Activated CD8-positive, alpha-beta T cell treated with anti-CD3 and anti-CD28 coated beads, Interleukin-2, amount 10 ng/mL, durations not matched to agents 7 days and 5 days (primary cell): ENCODE measurements around the gene ZNG1E. TPM values are rescaled to one million over a fixed set of nuclear protein-coding genes. Genes with fewer than 3 reads are reported as not detected.
A peak's percentile ranks its signal among the peaks of the same experiment; 100 is the strongest.
"Not testable (repeated sequence)": the region's sequence is repeated elsewhere in the genome, so short reads cannot be mapped to it uniquely, and the experiment has no call there.

ENCODE experiments used
- ATAC-seq: fragments of 150-1000 bp; cut with Tn5 transposase; one replicate; pipeline ENCODE4 v1.10.0; 2021; ENCODE audit warnings: moderate library complexity
- CTCF ChIA-PET: fragments of 350-600 bp; sonication (Branson Sonifier 250); formaldehyde crosslinking; loops from one replicate; lab custom pipeline; 2021; ENCODE audit warnings: antibody characterized with exemption; lab: Charles Lee
- POLR2A ChIA-PET: fragments of 350-600 bp; sonication (Branson Sonifier 250); formaldehyde crosslinking; loops from one replicate; lab custom pipeline; 2021; ENCODE audit warnings: antibody characterized with exemption; lab: Charles Lee
- DNase-seq: peaks from one replicate; pipeline ENCODE4 v3.0.0-alpha.2; 2020
- H3K27ac Mint-ChIP-seq: one replicate; pipeline ENCODE4 v1.8.0; 2021; ENCODE audit warnings: mild to moderate bottlenecking, mixed read lengths
- H3K27me3 Mint-ChIP-seq: one replicate; pipeline ENCODE4 v1.8.0; 2021; ENCODE audit warnings: low read depth, mixed read lengths
- H3K36me3 Mint-ChIP-seq: one replicate; pipeline ENCODE4 v1.8.0; 2021; ENCODE audit warnings: low read depth, mixed read lengths
- H3K4me1 Mint-ChIP-seq: one replicate; pipeline ENCODE4 v1.8.0; 2021; ENCODE audit warnings: low read depth, mixed read lengths
- H3K4me3 Mint-ChIP-seq: one replicate; pipeline ENCODE4 v1.8.0; 2021; ENCODE audit warnings: mild to moderate bottlenecking, mixed read lengths
- H3K9me3 Mint-ChIP-seq: one replicate; pipeline ENCODE4 v1.8.0; 2022; ENCODE audit warnings: mixed read lengths; ENCODE audit not compliant: insufficient read depth
- total RNA-seq, 2 experiments: library from RNA; stranded (reverse); gene quantifications; one replicate each; pipeline ENCODE4 v1.2.3, GENCODE V29; 2021

Gene ZNG1E
- total RNA-seq: 10 to 100 TPM; 39.4 to 44.5 TPM

DNA sequence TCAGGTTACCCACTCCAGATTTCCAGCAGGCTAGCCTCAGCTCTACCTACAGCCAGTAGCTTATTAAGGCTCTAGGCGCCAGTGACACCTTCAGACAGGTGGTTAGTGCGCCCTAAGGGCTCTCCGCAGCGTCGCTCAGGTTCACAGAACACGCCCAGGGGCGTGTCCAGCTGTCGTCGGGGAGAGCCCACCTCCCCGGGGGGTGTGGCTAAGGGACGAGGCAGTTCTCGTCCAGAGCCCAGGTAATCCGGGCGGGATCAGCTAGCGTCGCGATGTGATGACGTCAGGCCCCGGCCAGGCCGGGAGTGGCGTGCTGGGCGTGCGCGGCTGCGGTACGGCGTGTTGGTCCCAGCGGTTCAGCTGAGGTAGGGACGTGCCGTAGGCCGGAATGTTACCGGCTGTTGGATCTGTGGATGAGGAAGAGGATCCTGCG, at the start of gene ZNG1E:
Gene ZNG1E, plus strand, starts transcription at position 340 of the 433 bp plus-strand sequence. Its CDS starts 49 bp downstream, at position 389.
- POLR2A ChIA-PET, H3K4me1 Mint-ChIP-seq, H3K9me3 Mint-ChIP-seq, H3K36me3 Mint-ChIP-seq, H3K27me3 Mint-ChIP-seq, ATAC-seq, CTCF ChIA-PET: not testable (repeated sequence)
- DNase-seq: peak; percentile 64
- Mint-ChIP-seq H3K4me3 (peak within 1 kb of the TSS; percentile 64), H3K27ac (peak within 1 kb of the TSS; percentile 78)

- H3K27me3 Mint-ChIP-seq: not testable (repeated sequence)
These were observed 2.1 kb upstream of the ZNG1E start for GRCh38 chr9:65673579-65673978.

DNA sequence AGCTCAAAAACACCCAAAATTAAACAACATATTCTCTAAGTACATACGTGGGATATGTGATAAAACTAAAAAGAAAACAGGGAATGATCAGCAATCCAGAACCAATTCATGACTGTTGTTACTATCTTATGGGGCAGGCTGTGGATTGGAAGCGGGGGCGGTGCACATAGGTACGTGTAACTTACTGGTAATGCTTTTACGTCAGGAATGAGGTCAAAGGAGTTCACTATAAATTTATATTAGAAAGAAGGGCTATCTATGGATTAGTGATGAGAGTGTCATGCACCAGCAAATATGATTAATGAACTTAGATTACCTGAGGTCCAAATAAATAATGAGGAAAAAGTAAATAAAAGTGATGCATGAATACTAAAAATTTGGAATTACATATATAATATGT, 710 bp upstream of the ZNG1E start:
- H3K27me3 Mint-ChIP-seq, H3K9me3 Mint-ChIP-seq, DNase-seq, CTCF ChIA-PET, H3K27ac Mint-ChIP-seq, H3K4me1 Mint-ChIP-seq, H3K36me3 Mint-ChIP-seq, POLR2A ChIA-PET, ATAC-seq: not testable (repeated sequence)
- peak overlapping the region; percentile 12 for H3K4me3 Mint-ChIP-seq

More at GRCh38 chr9:65673579-65673978, 2.1 kb upstream of the ZNG1E start:
- POLR2A ChIA-PET, H3K36me3 Mint-ChIP-seq, H3K27ac Mint-ChIP-seq, CTCF ChIA-PET, H3K4me3 Mint-ChIP-seq, H3K9me3 Mint-ChIP-seq, DNase-seq, H3K4me1 Mint-ChIP-seq, ATAC-seq: not testable (repeated sequence)

DNA sequence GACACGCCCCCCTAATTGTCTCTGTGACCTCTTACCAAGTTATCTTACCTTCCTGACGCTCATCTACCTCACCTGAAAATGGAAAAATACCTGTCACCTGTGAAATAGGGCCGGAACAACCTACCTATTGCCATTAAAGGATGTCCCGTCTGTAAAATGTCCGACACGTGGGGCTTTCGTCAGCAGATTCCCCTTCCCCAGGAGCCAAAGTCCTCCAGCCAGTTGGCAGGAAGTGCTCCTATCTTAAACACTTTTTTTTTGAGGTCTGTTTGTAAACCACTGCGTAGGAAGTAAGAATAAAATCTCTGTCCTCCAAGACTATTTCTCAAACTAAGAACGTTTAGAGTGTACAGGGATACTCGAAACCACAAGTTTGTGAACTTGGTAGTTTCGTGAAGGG, 661 bp downstream of the ZNG1E start:
- POLR2A ChIA-PET, DNase-seq, H3K4me1 Mint-ChIP-seq, ATAC-seq, H3K36me3 Mint-ChIP-seq, H3K9me3 Mint-ChIP-seq, CTCF ChIA-PET, H3K27me3 Mint-ChIP-seq: not testable (repeated sequence)
- Mint-ChIP-seq H3K4me3 (peak overlapping the region; percentile 64), H3K27ac (peak overlapping the region; percentile 78)

DNA sequence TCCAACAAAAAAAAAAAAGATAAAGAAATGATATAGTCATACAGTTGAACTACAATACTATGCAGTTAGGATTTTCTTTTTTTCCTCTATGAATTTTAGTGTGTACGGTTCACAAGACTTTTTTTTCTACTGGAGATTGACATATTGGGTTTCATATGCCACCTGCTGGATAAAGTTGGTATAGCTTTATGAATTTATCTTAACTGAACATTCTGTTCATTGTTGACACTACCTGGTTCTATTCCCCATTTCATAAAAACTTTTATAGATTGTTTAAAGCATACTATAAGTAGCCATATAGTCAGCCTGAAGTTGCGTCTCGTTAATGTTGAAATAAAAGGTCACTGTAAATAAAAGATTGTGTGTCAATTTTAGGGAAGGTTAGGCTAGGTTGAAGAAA, 2.8 kb downstream of the ZNG1E start:
- POLR2A ChIA-PET, H3K36me3 Mint-ChIP-seq, H3K9me3 Mint-ChIP-seq, H3K27me3 Mint-ChIP-seq, H3K4me3 Mint-ChIP-seq, DNase-seq, ATAC-seq, H3K27ac Mint-ChIP-seq, H3K4me1 Mint-ChIP-seq, CTCF ChIA-PET: not testable (repeated sequence)

DNA sequence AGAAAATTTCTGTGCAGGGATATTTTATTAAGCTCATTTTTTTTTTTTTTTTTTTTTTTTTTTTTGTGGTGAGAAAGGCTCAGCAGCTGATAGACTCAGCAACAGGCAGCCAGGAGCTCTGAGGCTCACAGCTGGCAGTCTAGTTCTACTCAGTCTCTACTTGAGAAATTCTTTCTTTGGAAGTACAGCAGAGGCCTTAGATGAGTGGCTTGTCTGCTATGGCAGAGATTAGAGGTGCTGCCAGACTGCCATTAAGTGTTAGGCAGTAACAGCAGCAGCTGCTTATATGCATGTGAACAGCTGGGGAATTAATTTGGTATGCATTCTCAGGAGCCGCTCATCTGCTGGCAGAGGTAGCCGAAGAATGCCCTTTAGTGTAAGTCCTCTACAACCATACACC, 27.8 kb downstream of the ZNG1E start:
- H3K4me1 Mint-ChIP-seq, POLR2A ChIA-PET, H3K4me3 Mint-ChIP-seq, ATAC-seq, H3K27me3 Mint-ChIP-seq, DNase-seq, CTCF ChIA-PET, H3K27ac Mint-ChIP-seq, H3K36me3 Mint-ChIP-seq, H3K9me3 Mint-ChIP-seq: not testable (repeated sequence)

DNA sequence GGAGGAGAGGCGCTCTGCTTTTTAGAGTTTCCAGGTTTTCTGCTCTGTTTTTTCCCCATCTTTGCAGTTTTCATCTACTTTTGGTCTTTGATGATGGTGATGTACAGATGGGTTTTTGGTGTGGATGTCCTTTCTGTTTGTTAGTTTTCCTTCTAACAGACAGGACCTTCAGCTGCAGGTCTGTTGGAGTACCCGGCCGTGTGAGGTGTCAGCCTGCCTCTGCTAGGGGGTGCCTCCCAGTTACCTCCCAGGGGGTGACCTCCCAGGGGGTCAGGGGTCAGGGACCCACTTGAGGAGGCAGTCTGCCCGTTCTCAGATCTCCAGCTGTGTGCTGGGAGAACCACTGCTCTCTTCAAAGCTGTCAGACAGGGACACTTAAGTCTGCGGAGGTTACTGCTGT, 38.7 kb downstream of the ZNG1E start:
- H3K27ac Mint-ChIP-seq, DNase-seq, H3K4me1 Mint-ChIP-seq, CTCF ChIA-PET, POLR2A ChIA-PET, ATAC-seq, H3K4me3 Mint-ChIP-seq, H3K36me3 Mint-ChIP-seq, H3K27me3 Mint-ChIP-seq, H3K9me3 Mint-ChIP-seq: not testable (repeated sequence)

DNA sequence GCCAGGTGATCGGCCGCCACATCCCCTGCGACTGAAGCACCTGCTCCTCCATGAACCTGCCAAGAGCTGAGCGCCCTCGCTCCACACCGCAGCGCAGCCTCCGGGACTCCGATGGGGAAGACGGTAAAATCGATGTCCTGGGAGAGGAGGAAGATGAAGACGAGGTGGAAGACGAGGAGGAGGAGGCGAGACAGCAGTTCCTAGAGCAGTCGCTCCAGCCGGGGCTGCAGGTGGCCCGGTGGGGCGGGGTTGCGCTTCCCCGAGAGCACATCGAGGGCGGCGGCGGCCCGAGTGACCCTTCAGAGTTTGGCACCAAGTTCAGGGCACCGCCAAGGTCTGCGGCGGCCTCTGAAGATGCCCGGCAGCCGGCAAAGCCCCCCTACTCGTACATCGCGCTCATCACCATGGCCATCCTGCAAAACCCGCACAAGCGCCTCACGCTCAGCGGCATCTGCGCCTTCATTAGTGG, 61.4 kb downstream of the ZNG1E start, which contains the start of gene FOXD4L4:
Gene FOXD4L4, plus strand, starts transcription at position 51 of the 469 bp plus-strand sequence. Its CDS starts 0 bp downstream, at position 51.
- POLR2A ChIA-PET, DNase-seq, H3K27ac Mint-ChIP-seq, ATAC-seq, H3K27me3 Mint-ChIP-seq, H3K4me3 Mint-ChIP-seq, H3K9me3 Mint-ChIP-seq, CTCF ChIA-PET, H3K36me3 Mint-ChIP-seq, H3K4me1 Mint-ChIP-seq: not testable (repeated sequence)

- H3K4me3 Mint-ChIP-seq, ATAC-seq, POLR2A ChIA-PET, DNase-seq, H3K9me3 Mint-ChIP-seq, H3K4me1 Mint-ChIP-seq, CTCF ChIA-PET, H3K36me3 Mint-ChIP-seq, H3K27me3 Mint-ChIP-seq, H3K27ac Mint-ChIP-seq: not testable (repeated sequence)
These were observed 62.4 kb downstream of the ZNG1E start for GRCh38 chr9:65738133-65738532.

Other genes starting within 250 kb of the ZNG1E start
- gene FOXD4L4, start 61.2 kb downstream of the ZNG1E start, total RNA-seq: under 1 TPM; 0.10 to 0.18 TPM